HG03025 (cell line): Measurements from ENCODE around the gene SRSF12.
"Not testable (repeated sequence)": the region's sequence is repeated elsewhere in the genome, so short reads cannot be mapped to it uniquely, and the experiment has no call there.

Experiments
- ATAC-seq: cut with Tn5 transposase; IDR thresholded peaks from one replicate; pipeline ENCODE4 v1.9.1; 2021; ENCODE audit warnings: mild to moderate bottlenecking, moderate library complexity; ENCODE audit not compliant: unreplicated experiment, low FRiP score

The SRSF12 gene

DNA sequence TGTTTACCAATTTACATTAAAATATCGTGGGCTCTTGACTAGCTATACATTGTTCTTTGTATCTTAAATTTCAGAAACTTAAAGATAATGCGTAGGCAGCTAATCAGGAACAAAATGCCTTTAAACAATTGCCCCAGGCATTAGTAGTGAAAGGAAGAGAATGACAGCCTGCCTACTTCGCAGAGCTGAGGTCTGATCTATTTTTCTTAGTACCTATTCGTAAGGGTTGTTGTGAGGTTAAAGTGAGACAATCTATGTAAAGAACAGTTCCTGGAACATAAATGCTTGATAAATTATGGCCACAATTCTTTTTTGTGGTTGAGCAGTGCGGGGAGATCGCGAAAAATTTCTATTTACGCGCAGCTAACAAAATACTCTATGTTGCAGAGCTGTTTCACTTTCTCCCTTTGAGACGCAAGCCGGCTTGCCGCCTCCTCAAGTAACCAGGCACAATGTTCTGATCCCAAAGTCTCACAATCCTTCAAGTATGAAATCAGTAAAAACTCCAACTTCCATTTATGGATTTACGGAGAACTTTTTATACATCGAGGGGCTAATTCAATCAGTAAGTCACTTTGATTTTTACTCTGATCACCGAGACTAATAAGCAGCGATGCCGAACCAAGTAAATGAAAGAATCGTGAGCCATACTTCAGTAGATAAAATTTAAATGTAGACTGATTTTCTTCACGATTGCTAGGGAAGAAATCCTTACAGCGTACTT is 38.2 kb downstream of the SRSF12 start:
- ATAC-seq: no peak

DNA sequence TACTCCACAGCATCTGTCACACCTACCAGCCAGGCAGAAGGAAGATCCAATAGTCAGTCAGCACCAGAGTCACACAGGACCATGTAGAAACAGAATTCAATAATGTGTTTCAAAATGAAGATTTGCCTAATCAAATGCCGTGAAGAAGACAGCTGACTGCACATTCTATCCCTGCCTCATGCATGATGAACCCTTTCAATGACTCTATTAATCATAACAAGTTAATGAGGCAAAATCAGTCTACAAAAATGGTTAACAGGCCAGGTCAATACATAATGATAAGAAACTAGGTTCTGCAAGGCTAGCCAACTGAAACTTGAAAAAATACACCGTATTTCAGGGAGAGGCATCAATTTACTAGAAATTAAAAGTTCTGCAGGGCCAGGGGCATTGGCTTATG is 44.0 kb downstream of the SRSF12 start:
- ATAC-seq: no peak

DNA sequence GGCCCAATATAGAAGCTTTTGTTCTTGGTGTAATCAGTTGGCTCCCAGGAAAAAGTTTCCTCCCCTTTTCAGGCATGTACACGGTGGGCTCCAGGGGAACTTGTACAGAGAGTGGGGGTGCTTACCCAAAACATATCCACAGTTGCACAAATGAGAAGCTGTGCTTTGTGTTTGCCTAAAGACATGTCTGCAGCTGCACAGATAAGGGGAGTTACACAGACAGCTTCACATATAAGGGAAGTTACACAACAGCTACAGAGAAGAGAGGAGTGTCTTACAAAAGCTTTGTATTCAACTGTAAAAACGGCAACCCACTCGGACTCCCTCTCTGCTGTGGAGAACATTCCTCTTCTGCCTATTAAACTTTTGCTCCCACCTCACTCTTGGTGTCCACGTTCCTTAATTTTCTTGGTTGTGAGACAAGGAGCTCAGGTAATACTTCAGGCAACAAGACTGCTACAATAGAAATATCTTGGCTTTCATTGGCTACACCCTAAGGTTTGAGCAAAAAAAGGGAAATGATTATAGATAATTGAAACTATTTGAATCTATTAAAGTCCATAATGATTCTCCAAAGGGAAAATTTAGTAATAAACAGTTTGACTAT is 44.8 kb downstream of the SRSF12 start:
- no peak for ATAC-seq

DNA sequence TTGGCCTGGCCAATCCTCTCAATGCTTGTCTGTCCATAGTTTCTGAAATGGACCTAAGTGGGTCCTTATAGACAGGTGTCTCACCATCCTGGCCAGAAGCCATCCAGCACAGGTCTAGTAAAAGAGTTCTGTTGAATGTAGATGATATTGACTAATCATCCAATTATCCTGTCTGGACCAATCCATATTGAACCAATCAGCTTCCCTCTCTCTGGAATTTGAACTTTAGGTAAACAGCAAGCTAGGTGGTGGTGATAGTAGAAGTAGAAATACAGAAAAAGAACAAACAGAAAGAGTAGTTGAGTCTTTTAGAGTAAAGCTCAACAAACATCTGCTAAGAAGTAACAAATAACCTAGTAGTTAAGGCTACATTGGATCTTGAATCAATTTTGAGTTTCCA is 46.8 kb downstream of the SRSF12 start:
- ATAC-seq: no peak

DNA sequence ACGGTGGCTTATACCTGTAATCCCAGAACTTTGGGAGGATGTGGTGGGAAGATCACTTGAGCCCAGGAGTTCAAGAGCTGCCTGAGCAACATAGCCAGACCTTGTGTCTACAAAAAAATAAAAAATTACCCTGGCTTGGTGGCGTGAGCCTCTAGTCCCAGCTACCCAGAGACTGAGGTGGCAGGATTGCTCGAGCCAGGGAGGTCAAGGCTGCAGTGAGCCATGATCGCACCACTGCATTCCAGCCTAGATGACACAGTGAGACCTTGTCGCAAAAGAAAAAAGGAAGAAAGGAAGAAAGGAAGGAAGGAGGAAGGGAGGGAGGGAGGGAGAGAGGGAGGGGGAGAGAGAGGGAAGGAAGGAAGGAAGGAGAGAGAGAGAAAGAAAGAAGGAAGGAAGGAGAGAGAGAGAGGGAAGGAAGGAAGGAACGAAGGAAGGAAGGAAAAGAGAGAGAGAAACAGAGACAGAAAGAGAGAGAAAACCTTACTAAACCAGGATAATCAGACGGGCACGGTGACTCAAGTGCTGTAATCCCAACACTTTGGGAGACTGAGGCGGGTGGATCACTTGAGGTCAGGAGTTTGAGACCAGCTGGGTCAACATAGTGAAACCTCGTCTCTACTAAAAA is 48.2 kb downstream of the SRSF12 start:
- no peak for ATAC-seq

DNA sequence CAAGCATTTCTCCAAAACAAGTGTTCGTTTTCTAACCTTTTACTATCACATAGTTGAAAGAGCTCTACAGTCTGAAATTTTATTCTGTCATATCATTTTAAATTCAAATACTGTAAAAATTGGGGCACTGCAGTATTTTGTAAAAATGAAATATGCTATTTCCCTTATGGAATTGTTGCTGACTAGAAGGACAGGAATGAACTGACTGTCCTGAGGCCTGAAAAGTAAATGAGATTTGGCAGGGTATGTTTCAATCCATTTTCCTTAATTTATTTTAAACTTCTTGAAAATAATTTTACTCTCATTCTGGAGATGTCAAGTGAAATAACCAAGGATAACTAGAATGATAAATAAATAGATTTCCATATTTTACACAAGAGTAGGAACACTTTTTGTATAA is 49.2 kb downstream of the SRSF12 start:
- ATAC-seq: no peak

DNA sequence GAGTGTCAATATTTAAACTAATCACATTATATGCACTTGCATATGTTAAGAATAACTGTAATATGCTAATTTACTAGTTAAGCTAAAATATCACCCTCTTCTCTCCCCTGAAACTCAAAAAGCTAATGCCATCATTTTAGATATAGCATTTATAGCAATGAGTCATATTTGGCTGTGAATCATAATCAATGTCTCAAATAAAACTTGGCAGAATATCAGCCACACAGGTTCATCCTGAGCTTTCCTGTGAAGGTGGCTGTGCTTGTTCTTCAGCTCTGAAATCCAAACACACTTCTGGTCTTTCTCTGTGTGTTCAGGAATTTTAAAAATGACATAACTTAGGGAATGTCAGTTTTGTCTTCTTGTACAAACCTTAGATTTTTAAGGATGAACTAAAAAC is 50.1 kb downstream of the SRSF12 start:
- no peak for ATAC-seq

DNA sequence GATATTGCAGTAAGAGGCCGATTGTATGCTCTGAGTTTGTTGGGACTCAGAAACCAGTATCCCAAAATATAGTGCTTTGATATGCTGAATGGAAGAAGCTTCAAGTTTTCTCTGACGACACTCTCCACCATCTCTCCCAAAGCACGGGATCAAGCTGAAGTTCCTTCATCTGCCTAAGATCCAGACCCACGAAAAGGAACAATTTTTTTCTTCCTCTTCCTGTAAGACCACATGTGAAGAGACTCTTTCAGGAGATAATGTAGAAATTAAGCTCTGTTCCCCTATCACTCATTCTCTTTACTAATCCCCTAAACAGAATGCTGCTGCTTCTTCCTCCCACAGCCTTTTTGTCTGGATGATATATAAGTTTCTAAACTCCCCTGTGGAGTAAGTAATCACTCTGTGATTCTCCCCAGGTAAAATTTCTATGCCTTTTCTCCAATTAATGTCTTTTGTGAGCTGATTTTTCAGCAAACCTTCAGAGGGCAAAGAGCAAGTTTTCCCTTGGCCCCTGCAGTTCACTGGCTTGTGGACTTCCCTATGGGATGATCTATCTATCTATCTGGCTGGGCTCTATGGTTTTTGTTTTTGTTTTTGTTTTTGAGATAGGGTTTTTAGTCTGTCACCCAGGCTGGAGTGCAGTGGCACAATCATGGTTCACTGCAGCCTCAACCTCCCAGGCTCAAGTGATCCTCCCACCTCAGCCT is 50.8 kb downstream of the SRSF12 start:
- ATAC-seq: no peak

DNA sequence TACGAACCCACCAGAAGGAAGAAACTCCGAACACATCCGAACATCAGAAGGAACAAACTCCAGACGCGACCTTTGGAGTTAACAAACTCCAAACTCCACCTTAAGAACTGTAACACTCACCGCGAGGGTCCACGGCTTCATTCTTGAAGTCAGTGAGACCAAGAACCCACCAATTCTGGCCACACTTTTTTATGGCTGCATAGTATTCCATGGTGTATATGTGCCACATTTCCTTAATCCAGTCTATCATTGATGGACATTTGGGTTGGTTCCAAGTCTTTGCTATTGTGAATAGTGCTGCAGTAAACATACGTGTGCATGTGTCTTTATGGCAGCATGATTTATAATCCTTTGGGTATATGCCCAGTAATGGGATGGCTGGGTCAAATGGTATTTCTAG is 51.8 kb downstream of the SRSF12 start:
- ATAC-seq: not testable (repeated sequence)

DNA sequence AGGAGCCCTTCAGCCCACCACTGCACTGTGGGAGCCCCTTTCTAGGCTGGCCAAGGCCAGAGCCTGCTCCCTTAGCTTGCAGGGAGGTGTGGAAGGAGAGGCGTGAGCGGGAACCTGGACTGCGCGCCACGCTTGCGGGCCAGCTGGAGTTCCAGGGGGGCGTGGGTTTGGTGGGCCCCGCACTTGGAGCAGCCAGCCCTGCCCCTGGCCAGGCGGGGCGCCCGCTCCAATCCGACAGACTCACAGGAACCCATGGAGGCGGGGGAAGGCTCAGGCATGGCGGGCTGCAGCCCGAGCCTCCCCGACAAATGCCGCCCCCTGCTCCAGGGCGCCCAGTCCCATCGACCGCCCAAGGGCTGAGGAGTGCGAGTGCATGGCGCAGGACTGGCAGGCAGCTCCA is 52.9 kb downstream of the SRSF12 start:
- not testable (repeated sequence) for ATAC-seq

DNA sequence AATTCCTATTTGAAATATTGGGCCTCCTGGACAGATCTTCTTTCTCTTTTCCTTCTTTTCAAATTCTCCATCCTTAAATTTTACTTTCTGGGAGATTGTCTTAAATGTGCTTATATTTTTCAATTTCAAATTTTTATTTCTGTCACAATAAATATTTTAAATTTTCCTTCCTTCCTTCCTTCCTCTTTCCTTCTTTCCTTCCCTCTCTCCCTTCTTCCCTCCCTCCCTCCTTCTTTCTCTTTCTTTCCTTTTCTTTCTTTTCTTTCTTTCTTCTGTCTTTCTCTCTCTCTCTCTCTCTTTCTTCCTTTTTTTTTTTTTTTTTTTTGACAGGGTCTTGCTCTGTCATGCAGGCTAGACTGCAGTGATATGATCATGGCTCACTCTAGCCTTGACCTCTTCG is 54.0 kb downstream of the SRSF12 start:
- no peak for ATAC-seq

DNA sequence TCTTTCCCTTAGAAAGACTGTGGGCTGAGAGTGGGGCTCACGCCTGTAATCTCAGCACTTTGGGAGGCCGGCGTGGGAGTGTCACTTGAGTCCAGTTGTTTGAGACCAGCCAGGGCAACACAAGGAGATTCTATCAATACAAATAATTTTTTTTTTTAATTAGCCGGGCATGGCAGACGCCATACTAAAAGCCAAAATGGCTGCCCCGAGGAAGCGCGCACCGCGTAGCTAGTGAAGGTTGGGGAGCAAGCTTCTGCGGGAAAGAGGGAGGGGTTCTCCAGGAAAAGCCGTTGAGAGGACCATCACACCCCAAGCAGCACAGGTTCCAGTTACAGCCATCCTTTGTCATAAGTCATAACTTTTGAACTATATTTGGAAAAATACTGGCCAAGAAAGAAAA is 58.6 kb downstream of the SRSF12 start:
- no peak for ATAC-seq

DNA sequence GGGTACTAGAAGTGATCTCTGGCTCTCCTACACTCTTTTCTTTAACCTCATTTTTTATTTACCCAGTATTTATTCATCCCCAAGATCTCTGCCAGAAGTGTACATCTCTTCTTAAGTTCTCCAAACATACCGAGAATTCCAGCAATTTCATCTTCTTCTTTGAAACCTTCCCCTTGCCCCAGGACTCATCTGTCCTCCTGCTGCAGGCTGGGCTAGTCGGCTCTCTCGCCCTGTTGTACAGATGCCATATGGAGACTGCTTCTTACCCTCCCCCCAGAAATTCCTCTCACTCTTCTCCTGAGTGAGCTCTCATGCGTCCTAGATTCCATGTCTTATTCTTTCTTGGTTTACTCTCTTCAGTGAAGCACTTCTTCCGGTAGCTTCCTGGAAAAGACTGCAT is 59.2 kb downstream of the SRSF12 start:
- ATAC-seq: no peak

DNA sequence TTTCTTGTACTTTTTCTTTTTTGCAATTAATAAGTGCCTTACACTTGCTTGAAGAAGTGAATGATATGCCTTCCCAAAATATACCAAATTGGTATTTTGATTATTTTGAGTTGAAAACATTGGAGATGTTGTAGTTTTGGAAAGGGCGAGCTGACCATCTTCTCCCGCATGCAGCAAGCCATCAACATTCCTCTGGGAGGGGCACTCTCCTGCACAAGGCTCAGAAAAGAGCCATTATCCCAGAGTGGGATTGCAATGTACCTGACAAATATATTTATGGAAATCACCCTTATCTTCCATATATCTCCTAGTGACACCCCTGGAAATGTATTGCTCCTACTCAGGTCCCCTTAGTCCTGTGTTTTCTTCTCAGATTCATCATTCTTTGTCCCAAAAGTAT is 60.1 kb downstream of the SRSF12 start:
- no peak for ATAC-seq

DNA sequence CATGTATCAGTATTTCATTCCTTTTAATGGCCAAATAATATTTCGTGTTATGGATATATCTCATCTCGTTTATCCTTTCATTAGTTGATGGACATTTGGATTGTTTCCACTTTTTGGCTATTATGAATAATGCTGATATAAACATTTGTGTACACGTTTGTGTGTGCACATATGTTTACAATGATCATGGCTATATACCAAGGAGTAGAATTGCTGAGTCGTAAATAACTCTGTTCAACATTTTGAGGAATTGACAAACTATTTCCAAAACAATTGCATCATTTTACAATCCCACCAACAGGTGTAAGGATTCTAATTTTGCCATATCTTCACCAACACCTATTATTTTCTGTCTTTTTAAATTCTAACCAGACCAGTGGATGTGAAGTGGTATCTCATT is 63.7 kb downstream of the SRSF12 start:
- ATAC-seq: no peak

DNA sequence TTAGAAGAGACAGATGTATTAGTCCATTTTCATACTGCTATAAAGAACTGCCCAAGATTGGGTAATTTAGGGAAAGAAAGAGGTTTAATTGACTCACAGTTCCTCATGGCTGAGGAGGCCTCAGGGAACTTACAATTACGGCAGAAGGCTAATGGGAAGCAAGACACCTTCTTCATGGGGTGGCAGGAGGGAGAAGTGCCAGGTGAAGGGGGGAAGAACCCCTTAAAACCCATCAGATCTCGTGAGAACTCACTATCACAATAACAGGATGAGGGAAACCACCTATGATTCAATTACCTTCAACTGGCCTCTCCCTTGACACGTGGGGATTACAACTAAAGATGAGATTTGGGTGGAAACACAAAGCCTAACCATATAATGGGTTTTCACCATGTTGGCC is 66.2 kb downstream of the SRSF12 start:
- no peak for ATAC-seq

DNA sequence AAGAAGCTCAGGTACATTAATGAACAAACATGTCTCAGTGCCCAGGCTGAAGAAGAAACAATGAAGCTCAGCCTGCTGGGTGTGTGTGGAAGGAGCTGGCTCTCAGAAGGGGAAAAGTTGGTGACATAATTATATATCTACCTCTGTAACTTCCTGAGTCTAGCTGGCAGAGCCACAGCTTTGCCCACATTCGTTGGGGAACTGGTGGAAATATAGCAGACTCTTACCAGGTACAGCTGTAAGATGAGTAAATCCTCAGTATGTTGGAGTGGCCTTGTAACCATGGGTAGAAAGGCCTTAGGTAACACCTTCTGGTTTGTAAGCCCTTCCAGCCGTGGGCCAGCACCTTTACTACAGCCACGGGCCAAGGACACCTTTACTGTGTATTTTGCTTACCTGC is 67.2 kb downstream of the SRSF12 start:
- no peak for ATAC-seq

DNA sequence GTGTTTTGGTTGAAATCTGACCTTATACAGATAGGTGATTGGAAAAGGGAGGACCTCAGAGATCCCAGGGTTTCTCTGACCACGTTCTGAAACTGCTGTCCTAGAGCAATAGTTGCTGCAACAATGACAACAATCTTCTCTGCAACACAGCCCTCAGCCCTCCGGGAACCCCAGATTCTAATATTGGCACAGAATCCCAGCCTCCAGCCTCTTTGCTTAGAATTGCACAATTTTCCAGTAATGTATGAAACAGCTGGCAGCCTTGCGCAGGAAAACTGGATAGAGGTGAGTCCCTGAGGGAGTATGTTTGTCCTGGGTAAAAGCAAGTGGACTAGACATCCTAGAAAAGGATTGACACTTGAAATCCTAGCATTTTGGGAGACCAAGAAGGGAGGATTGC is 67.7 kb downstream of the SRSF12 start:
- ATAC-seq: no peak

DNA sequence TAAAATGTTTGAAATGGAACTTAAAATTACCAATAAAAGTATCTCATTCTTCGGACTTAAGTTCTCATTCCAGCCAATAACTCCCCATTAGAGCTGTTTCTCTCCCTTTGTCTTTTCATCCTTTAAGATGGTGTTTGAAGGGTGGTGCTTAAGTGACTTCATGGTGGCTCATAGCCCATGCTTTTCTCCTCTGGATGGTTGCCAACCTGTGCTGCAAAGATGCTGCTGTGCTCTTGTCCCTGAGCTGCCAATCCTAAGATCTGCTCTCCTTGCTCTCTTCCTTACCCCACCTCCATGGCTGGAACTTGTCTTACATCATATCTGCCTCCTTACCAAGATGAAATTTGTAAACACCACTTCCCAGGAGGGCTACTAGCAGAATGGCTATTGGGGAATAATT is 68.9 kb downstream of the SRSF12 start:
- ATAC-seq: no peak

DNA sequence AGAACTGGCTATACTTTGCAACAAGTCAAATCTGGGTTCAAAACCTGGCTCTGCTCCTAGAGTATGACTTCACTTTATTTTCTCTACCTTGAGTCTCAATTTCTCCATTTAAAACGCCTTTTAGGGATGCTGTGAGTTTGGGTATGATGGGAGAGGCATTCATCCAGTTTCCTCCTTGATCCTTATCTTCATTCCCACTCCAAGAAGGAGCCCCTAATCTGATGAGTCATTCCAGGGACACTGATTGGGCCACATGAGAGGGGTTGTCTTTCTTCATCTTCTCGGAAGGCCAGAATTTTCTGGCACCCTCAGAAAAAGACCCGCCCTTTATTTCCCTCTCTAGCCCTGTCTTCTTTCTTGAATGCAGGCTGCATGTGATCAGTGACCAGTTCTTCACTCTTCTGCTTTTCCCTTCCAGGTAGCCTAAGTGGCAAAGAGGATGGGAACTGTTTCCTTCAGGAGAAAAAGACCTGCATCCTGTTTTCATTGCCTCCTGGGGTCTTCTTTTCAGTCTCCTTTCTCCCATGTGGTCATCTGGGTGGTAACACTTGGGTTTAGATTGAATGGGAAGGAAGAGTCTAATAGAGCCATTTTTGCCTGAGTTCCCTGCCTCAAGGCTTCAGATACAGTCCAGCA is 69.5 kb downstream of the SRSF12 start:
- no peak for ATAC-seq

DNA sequence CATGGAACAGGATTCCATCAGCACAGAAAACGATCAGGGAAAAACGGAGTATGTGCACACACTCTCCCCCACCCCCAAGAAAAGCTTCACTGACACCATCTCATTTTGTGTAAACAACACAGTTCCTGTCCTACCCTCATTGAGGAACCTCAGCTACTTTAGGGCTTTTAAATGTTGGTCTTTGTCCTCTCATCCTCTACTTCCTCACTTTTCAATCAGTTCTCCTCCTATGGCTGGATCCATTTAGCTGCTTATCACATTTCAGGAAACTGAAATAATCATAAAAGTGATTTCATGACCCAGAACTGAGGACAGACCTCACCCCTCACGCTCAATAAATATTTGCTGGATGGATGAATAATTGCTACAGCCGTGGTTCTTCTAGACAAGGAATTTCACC is 70.4 kb downstream of the SRSF12 start:
- ATAC-seq: no peak
